ENCODE data around the gene ZNF845.
A peak's percentile ranks its signal among the peaks of the same experiment; 100 is the strongest.
"Not testable (repeated sequence)": the region's sequence is repeated elsewhere in the genome, so short reads cannot be mapped to it uniquely, and the experiment has no call there.

The ZNF845 gene

DNA sequence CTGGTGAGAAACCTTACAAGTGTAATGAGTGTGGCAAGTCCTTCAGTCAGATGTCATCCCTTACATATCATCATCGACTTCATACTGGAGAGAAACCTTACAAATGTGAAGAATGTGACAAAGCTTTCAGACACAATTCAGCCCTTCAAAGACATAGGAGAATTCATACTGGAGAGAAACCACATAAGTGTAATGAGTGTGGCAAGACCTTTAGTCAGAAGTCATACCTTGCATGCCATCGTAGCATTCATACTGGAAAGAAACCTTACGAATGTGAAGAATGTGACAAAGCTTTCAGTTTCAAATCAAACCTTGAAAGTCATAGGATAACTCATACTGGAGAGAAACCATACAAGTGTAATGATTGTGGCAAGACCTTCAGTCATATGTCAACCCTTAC lies 47.8 kb downstream of the ZNF845 start:
- no peak for DNase-seq (ENCODE audit: low read depth in 2 of 2)

DNA sequence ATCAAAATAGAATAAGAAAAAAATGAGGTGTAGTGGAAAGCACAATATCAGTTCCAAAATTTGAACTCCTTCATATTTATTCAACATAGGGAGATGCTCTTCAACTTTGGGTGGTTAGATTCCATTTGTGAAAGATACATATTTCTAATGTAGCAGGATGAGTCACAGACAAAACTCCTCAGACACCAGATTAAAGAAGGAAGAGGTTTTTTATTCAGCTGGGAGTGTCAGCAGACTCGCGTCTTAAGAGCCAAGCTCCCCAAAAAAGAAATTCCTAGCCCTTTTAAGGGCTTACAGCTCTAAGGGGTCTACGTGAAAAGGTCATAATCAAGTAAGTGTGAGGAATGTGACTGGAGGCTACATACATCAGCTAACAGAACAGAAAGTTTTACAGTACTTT lies 54.6 kb downstream of the ZNF845 start:
- no peak for DNase-seq (ENCODE audit: low read depth in 2 of 2)

DNA sequence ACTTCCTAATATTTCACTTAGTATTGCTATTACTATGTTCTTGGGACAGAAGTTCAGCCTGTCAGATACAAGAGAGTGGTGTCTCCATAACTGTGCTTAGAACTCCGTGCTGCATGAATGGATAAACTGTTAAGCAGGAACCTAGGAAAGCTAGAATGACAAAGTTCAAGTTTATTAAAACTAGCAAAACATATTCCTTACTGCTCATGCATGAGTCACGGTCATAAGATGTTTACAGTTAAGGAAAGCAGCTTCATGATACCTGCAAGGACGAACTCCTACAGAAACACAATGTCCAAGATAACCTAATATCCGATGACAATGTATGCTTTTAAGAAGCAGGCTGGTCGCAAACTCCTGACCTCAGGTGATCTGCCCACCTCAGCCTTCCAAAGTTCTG lies 55.4 kb downstream of the ZNF845 start:
- no peak for DNase-seq (ENCODE audit: low read depth in 2 of 2)

DNA sequence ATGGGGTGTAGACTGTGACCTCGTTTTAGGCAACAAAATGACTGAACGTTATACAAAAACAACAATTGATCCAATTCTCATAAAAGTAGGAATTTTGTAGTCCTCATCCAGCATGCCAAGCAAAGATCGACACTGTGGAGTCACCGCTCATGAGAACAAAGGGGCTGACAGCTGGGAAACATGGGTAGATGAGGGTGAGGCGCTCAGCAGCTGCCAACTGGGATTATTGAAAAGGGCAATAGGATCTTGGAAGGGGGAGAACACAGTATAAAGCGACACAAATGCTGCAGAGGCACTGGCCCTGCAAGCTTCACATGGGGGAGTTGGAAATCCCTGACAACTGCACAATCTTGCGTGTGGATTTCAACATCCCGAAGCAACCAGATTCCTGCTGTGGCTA lies 56.0 kb downstream of the ZNF845 start:
- DNase-seq (ENCODE audit: low read depth in 2 of 2), result no peak

DNA sequence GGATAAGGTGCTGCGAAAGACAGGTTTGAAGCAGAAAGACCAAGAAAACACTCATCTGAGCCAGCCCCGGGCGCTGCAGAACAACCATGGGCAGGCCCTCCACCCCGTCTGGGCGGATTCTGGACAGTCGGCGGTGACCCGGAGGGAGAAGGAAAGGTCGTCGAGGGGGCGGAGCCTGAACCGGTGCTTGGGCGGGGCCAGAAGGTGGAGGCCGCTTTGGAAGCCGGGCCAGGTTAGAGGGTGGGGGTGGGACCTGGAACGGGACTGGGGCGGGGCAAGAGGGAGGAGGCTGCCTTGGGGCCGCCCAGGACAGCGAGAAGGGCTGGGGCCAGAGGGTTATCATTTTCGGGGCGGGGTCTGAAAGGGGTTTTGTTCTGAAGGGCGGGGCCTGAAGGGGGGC lies 56.4 kb downstream of the ZNF845 start:
- DNase-seq (ENCODE audit: low read depth in 2 of 2), result no peak

DNA sequence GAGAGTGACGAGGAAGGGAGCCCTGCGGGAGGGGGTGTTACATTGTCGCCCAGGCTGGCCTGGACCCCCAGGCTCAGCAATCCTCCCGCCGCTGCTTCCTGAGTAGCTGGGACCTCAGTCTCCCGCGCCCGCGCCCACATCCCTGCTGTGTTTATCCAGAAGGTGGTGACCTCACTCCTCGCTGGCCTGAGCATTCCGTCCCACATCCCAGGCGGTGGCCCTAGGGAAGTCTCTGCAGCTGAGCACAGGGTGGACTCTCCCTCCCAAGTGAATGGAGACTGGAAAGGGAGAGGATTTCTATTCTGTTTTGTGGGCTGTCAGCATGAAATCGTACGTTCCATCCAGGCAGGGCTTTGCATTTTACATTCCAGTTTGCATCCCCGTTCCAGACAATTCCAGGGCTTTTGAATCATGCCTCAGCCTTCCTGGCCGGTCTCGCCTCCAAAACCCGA lies 61.0 kb downstream of the ZNF845 start:
- no peak for DNase-seq (ENCODE audit: low read depth in 2 of 2)

DNA sequence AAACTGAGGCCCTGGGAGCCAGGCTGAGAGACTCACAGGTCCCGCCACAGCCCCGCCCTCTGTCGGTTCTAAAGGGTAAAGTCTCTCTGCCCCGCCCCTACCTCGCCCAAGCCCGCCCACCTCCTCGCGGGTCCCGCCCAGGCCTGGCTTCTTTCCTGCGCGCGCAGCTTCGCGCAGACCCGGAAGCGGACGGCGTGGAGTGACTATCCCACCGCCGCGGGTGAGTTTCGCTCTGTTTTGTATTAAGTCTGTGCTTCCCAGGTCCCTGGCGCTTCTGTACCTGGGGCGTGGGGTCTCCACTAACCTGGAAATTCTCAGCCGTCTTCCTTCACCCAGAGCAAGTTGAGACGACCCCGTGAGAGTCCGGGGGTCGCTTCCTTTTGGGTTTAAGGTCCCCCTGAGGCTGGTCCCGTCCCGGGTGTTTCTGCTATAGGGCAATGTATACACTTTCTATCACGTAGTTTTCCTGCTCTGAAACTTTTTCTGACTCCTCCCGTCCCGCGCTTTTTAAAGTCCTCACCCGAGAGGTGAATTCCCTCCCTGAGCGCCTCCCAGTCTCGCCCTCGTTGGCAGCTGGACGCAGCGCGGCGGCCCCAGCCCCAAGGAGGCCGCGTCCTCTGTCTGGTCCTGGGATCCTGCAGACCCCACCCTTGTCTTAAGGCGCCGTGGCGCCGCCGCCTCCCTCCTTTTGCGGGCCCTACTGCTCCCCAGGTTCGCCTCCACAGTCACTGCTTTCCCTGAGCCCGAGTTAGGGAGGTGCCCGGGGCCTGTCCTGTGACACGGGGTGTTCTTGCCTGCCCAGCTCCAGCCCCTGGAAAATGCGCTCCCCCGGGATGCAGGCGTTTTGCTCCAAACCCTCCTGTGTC lies 61.7 kb downstream of the ZNF845 start, which contains the start of gene ZNF765:
TSS of gene ZNF765 (plus strand) at position 176 of the 866 bp plus-strand sequence. CDS start 2,867 bp downstream, outside the sequence.
- DNase-seq (ENCODE audit: low read depth in 2 of 2), result peak; percentile 93 to 96

DNA sequence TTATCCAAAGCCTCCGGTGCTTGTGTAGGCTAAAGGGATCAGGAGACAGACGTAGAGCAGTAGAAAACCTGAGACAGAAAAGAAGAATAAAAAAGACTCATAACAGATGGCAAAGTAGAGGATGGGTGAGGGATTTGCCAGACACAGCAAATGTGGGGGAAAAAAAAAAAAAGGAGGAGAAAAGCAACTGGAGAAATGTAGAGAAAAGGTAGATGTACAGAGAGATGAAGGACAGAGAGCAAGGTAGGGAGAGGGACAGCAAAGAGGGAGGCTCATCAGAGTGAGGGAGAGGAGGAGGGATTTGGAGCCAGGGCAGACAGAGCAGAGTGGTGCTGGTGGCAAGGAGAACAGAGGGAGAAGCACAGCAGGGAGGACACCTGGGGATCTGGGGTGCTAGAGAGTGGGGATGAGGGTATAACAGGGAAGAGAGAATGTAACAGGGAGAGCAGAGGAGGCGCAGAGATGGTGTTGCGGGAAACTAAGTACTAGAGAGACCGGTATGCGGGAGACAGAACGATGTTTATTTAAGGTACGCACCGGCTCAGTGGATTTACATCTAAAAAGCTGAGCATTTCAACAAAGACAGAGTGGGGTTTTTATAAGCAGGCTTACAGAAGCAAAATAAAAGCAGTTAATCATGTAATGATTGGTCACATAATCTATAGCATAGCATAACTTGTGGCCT lies 62.4 kb downstream of the ZNF845 start:
- not testable (repeated sequence) for DNase-seq (ENCODE audit: low read depth in 2 of 2)

DNA sequence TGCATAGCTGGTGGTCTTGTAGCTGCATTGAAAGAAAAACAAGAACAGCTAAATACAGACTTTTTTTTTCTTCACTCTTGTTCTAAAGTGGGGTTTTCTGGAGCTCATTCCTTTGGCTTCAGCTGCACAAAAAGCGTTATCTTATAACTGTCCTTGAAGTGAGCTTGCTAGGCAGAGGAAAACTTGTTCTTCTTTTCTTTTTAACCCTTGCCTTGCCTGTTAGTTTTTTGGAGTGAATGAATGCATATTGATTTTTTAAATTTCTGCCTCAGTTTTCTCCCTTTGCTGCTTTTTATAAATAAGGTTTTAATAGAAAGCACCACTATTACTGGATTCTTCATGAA lies 62.9 kb downstream of the ZNF845 start:
- no peak for DNase-seq (ENCODE audit: low read depth in 2 of 2)

DNA sequence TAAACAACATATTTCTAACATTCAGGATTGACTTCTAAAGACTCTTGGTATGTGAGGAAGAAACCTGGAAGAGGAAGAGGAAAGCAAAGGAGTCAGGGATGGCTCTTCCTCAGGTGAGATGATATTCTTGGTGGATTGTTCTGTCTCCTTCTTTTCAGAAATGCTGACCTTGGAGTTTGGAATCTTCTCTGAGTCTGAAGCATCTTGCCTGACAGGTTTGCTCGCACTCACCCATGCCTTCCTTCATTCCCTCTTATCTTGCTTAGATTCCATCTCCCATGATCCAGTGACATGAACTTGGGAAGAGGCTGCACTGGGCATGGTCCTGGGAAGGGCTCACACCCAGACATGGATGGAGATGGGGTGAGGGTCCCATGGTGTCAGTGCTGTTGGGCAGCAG lies 64.4 kb downstream of the ZNF845 start:
- not testable (repeated sequence) for DNase-seq (ENCODE audit: low read depth in 2 of 2)
